IMR-90 (cell line): Measurements from ENCODE around the gene CEBPB. TPM values are rescaled to one million over a fixed set of nuclear protein-coding genes. Genes with fewer than 3 reads are reported as not detected.
"Not testable (repeated sequence)": the region's sequence is repeated elsewhere in the genome, so short reads cannot be mapped to it uniquely, and the experiment has no call there.

ENCODE experiments used
- ATAC-seq: fragments of 200-7000 bp; cut with Tn5 transposase; 2 replicates; pipeline ENCODE4 v1.9.1; 2020; ENCODE audit warnings: low read depth, mild to moderate bottlenecking, moderate library complexity
- BruUV-seq: library from RNA; stranded (reverse); fragments of 400-500 nt; replicated peaks from 2 replicates; lab custom pipeline; 2021; lab: Mats Ljungman, UMichigan
- CTCF ChIA-PET: fragments of 300-600 bp; formaldehyde crosslinking; extraction: SDS; loops from one replicate; lab custom pipeline; 2021; ENCODE audit warnings: antibody characterized with exemption; lab: Yijun Ruan, JAX
- POLR2A ChIA-PET: fragments of 300-600 bp; sonication (Branson Sonifier 250); formaldehyde crosslinking; loops from one replicate; lab custom pipeline; 2022; ENCODE audit warnings: antibody characterized with exemption; ENCODE audit not compliant: unreplicated experiment; lab: Charles Lee
- DNase-seq: peaks from one replicate; pipeline ENCODE4 v3.0.0; 2013
- H2AFZ ChIP-seq: replicated peaks from 2 replicates; pipeline ENCODE3; 2013; ENCODE audit warnings: low read length, mild to moderate bottlenecking; ENCODE audit not compliant: poor library complexity
- H2AK5ac ChIP-seq: 2 replicates; pipeline ENCODE4 v1.6.1; 2013; ENCODE audit warnings: low read depth, low read length, inconsistent platforms
- H2AK9ac ChIP-seq: replicated peaks from 2 replicates; pipeline ENCODE3; 2013; ENCODE audit warnings: mild to moderate bottlenecking, low read depth, low read length, moderate library complexity; ENCODE audit not compliant: poor library complexity
- H2BK120ac ChIP-seq: 2 replicates; pipeline ENCODE4 v1.6.1; 2013; ENCODE audit warnings: low read depth, low read length, inconsistent platforms
- H2BK15ac ChIP-seq: 3 replicates; pipeline ENCODE4 v1.6.1; 2013; ENCODE audit warnings: low read depth, low read length, inconsistent platforms
- H2BK20ac ChIP-seq: 2 replicates; pipeline ENCODE4 v1.6.1; 2013; ENCODE audit warnings: low read depth, mild to moderate bottlenecking, inconsistent platforms, low read length, moderate library complexity
- H2BK5ac ChIP-seq: 2 replicates; pipeline ENCODE4 v1.6.1; 2013; ENCODE audit warnings: mild to moderate bottlenecking, low read depth, low read length, inconsistent platforms; ENCODE audit not compliant: poor library complexity, severe bottlenecking
- H3K14ac ChIP-seq: replicated peaks from 2 replicates; pipeline ENCODE4 v1.6.1; 2013; ENCODE audit warnings: low read depth, low read length, inconsistent platforms
- H3K18ac ChIP-seq: 2 replicates; pipeline ENCODE4 v1.6.1; 2013; ENCODE audit warnings: low read depth, low read length, control low read depth
- H3K23ac ChIP-seq: 2 replicates; pipeline ENCODE4 v1.6.1; 2013; ENCODE audit warnings: low read depth, low read length, inconsistent platforms
- H3K27ac ChIP-seq: 2 replicates; pipeline ENCODE4 v1.5.1; 2013; ENCODE audit warnings: mild to moderate bottlenecking, control low read depth, low read length; ENCODE audit not compliant: insufficient read depth
- H3K27me3 ChIP-seq: 2 replicates; pipeline ENCODE4 v1.6.1; 2013; ENCODE audit warnings: low read length; ENCODE audit not compliant: control insufficient read depth, insufficient read depth
- H3K36me3 ChIP-seq: 2 replicates; pipeline ENCODE4 v1.6.1; 2013; ENCODE audit warnings: low read length, mixed read lengths; ENCODE audit not compliant: control insufficient read depth, insufficient read depth
- H3K4ac ChIP-seq: 2 replicates; pipeline ENCODE4 v1.6.1; 2013; ENCODE audit warnings: low read depth, low read length, inconsistent platforms
- H3K4me1 ChIP-seq: 2 replicates; pipeline ENCODE4 v1.6.1; 2013; ENCODE audit warnings: low read length, mixed read lengths; ENCODE audit not compliant: control insufficient read depth, insufficient read depth
- H3K4me2 ChIP-seq: 2 replicates; pipeline ENCODE4 v1.6.1; 2013; ENCODE audit warnings: low read depth, mild to moderate bottlenecking, control low read depth, low read length, moderate library complexity
- H3K4me3 ChIP-seq: 2 replicates; pipeline ENCODE4 v1.5.1; 2013; ENCODE audit warnings: low read depth, mild to moderate bottlenecking, control low read depth, low read length, moderate library complexity; ENCODE audit not compliant: insufficient read depth
- H3K56ac ChIP-seq: 2 replicates; pipeline ENCODE4 v1.6.1; 2013; ENCODE audit warnings: low read length, inconsistent platforms; ENCODE audit not compliant: insufficient read depth; ENCODE audit errors: extremely low read depth
- H3K79me1 ChIP-seq, 2 experiments: 2 replicates each; pipeline ENCODE4 v1.6.1; 2013; ENCODE audit warnings: low read length in 2 of 2, inconsistent platforms in 1 of 2, low read depth in 1 of 2
- H3K9ac ChIP-seq: 2 replicates; pipeline ENCODE4 v1.6.1; 2013; ENCODE audit warnings: low read depth, low read length, control low read depth
- H3K9me1 ChIP-seq: 2 replicates; pipeline ENCODE4 v1.6.1; 2013; ENCODE audit warnings: low read length, inconsistent platforms; ENCODE audit not compliant: insufficient read depth
- H3K9me3 ChIP-seq: 2 replicates; pipeline ENCODE4 v1.6.1; 2013; ENCODE audit warnings: low read length; ENCODE audit not compliant: control insufficient read depth, insufficient read depth
- H4K20me1 ChIP-seq: 2 replicates; pipeline ENCODE4 v1.6.1; 2013; ENCODE audit warnings: low read length, inconsistent platforms; ENCODE audit not compliant: insufficient read depth
- H4K5ac ChIP-seq: 2 replicates; pipeline ENCODE4 v1.6.1; 2013; ENCODE audit warnings: mild to moderate bottlenecking, low read depth, low read length, control low read depth
- H4K8ac ChIP-seq, 2 experiments: 2 replicates each; pipeline ENCODE4 v1.6.1; 2013; ENCODE audit warnings: low read depth in 2 of 2, low read length in 2 of 2, control low read depth in 1 of 2, inconsistent platforms in 1 of 2
- H4K91ac ChIP-seq: 2 replicates; pipeline ENCODE4 v1.6.1; 2013; ENCODE audit warnings: low read depth, low read length, inconsistent platforms; ENCODE audit not compliant: insufficient read depth
- WGBS, 2 experiments: methylation state at CpG; one replicate each; pipeline versions ENCODE4 v1.1.5 to v1.1.7; 2013; ENCODE audit warnings: missing lambda C conversion rate in 2 of 2; ENCODE audit not compliant: insufficient read length in 1 of 2; ENCODE audit errors: extremely low coverage in 2 of 2; 5-methylcytosine and 5-hydroxymethylcytosine counted together
- dilution Hi-C: fragments of 300-500 bp; cut with HindIII; formaldehyde crosslinking; loops from one replicate; pipeline ENCODE4 v1.14.3; 2018; ENCODE audit warnings: low sequenced_read_pairs; ENCODE audit not compliant: unreplicated experiment
- in situ Hi-C: fragments of 300-500 bp; cut with MboI; formaldehyde crosslinking; loops from 3 replicates; pipeline ENCODE4 v1.14.3; 2019; ENCODE audit warnings: low sequenced_read_pairs, inconsistent platforms, mixed read lengths
- intact Hi-C: fragments of 100-400 bp; cut with micrococcal nuclease; formaldehyde crosslinking; loops from 2 replicates; pipeline ENCODE4 v1.10.0; 2022
- polyA plus RNA-seq, 3 experiments: library from polyadenylated mRNA; depleted of rRNA; stranded (reverse); fragments of >200 nt; gene quantifications; 2 replicates each; pipeline ENCODE4 v1.2.3, GENCODE V29; 2012; ENCODE audit warnings: low replicate concordance in 1 of 3
- total RNA-seq: library from RNA; depleted of rRNA; stranded (reverse); fragments of >200 nt; gene quantifications from 2 replicates; pipeline ENCODE4 v1.2.3, GENCODE V29; 2012

Gene CEBPB
- total and polyA plus RNA-seq, 2 of the 4 experiments (the other 2 are of a cell fraction), result 3.4 to 17.4 TPM

DNA sequence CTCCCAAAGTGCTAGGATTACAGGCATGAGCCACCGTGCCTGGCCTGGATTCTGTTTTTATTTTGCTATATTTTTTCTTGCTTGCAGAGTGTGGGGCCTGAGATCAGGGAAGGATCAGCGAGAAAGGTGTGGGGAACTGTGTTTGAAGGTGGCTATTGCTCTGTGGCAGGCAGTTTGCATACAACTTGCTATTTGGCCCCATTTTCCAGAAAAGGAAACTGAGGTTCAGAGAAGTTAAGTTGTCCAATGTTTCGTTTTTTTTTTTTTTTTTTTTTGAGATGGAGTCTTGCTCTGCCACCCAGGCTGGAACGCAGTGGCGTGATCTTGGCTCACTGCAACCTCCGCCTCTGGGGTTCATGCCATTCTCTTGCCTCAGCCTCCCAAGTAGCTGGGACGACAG, 29.1 kb upstream of the CEBPB start:
- H3K4me2 ChIP-seq, H2BK15ac ChIP-seq, H3K27me3 ChIP-seq, H2BK20ac ChIP-seq, dilution Hi-C loops, H3K14ac ChIP-seq, H3K23ac ChIP-seq, H4K8ac ChIP-seq, H2BK5ac ChIP-seq, H3K9ac ChIP-seq, H2AK9ac ChIP-seq, H2AFZ ChIP-seq, H3K56ac ChIP-seq, H3K18ac ChIP-seq, H4K5ac ChIP-seq, H3K4me3 ChIP-seq, H3K27ac ChIP-seq, DNase-seq, BruUV-seq, H3K4me1 ChIP-seq, CTCF ChIA-PET, in situ Hi-C loops, POLR2A ChIA-PET, H4K91ac ChIP-seq, H4K20me1 ChIP-seq, H3K4ac ChIP-seq, H2BK120ac ChIP-seq, ATAC-seq, H3K36me3 ChIP-seq, H3K9me3 ChIP-seq, intact Hi-C loops: not testable (repeated sequence)
- peaks cover 16% of the 10 kb centered on the region; the same call in 1 of the 2 replicates for H3K9me1 ChIP-seq
- WGBS, 2 experiments, result 83% methylated on average over 3 of the region's 7 CpGs; no CpG with 5 or more reads in 1 of the 2 experiments
- peaks cover 0 to 20% of the 10 kb centered on the region in 2 experiments; a peak in 1 of 4 replicates for H3K79me1 ChIP-seq
- H2AK5ac ChIP-seq, result peak overlapping the region; percentile 75; the same call in 1 of the 2 replicates
